Neural cell (in vitro differentiated cells): ENCODE results near the gene UBA6. TPM values are rescaled to one million over a fixed set of nuclear protein-coding genes. Genes with fewer than 3 reads are reported as not detected.

ENCODE experiments used
- H2AFZ ChIP-seq: fragments of 200-600, 300-800 bp; sonication (generic), shearing (Covaris generic); 2 replicates; pipeline ENCODE4 v1.6.0; 2014; ENCODE audit warnings: low read depth, mild to moderate bottlenecking, antibody characterized with exemption, low read length, moderate library complexity
- H3F3A ChIP-seq: fragments of 200-600 bp; shearing (Covaris generic); 2 replicates; pipeline ENCODE4 v1.6.1; 2016; ENCODE audit warnings: mild to moderate bottlenecking, moderate library complexity, mixed read lengths, antibody characterized with exemption, low read length; ENCODE audit not compliant: insufficient read depth, poor library complexity, severe bottlenecking
- H3K27ac ChIP-seq: fragments of 200-600, 300-800 bp; sonication (generic), shearing (Covaris generic); 2 replicates; pipeline ENCODE4 v1.5.1; 2014; ENCODE audit warnings: mild to moderate bottlenecking, low read length, moderate library complexity
- H3K27me3 ChIP-seq: fragments of 300-800, 200-600 bp; sonication (generic), shearing (Covaris generic); 2 replicates; pipeline ENCODE4 v1.6.0; 2014; ENCODE audit warnings: mild to moderate bottlenecking, low read depth, low read length, moderate library complexity; ENCODE audit not compliant: insufficient read depth
- H3K36me3 ChIP-seq: fragments of 300-800, 200-600 bp; sonication (generic), shearing (Covaris generic); 2 replicates; pipeline ENCODE4 v1.5.1; 2014; ENCODE audit warnings: mild to moderate bottlenecking, antibody characterized with exemption, low read length, moderate library complexity; ENCODE audit not compliant: insufficient read depth
- H3K4me2 ChIP-seq: fragments of 300-800, 200-600 bp; sonication (generic), shearing (Covaris generic); 2 replicates; pipeline ENCODE4 v1.6.0; 2014; ENCODE audit warnings: mild to moderate bottlenecking, low read length
- H3K4me3 ChIP-seq: fragments of 300-800, 200-600 bp; sonication (generic), shearing (Covaris generic); 2 replicates; pipeline ENCODE4 v1.5.1; 2014; ENCODE audit warnings: mild to moderate bottlenecking, low read length, moderate library complexity
- H3K79me2 ChIP-seq: fragments of 200-600 bp; shearing (Covaris generic); replicated peaks from 2 replicates; pipeline ENCODE4 v1.6.0; 2014; ENCODE audit warnings: mild to moderate bottlenecking, low read length, moderate library complexity; ENCODE audit not compliant: insufficient read depth
- H3K9ac ChIP-seq: fragments of 300-800, 200-600 bp; sonication (generic), shearing (Covaris generic); 2 replicates; pipeline ENCODE4 v1.6.1; 2016; ENCODE audit warnings: mild to moderate bottlenecking, low read length, mixed read lengths
- H3K9me2 ChIP-seq: fragments of 200-600 bp; shearing (Covaris generic); 2 replicates; pipeline ENCODE4 v1.6.1; 2016; ENCODE audit warnings: mild to moderate bottlenecking, low read length, mixed read lengths; ENCODE audit not compliant: insufficient read depth
- H3K9me3 ChIP-seq: fragments of 200-600, 300-800 bp; sonication (generic), shearing (Covaris generic); 2 replicates; pipeline ENCODE4 v1.6.1; 2016; ENCODE audit warnings: mild to moderate bottlenecking, mixed run types, low read length, moderate library complexity, mixed read lengths
- H4K20me1 ChIP-seq: fragments of 200-600 bp; shearing (Covaris generic); 2 replicates; pipeline ENCODE4 v1.6.1; 2016; ENCODE audit warnings: mild to moderate bottlenecking, mixed run types; ENCODE audit not compliant: insufficient read depth
- EP300 ChIP-seq: fragments of 450-650 bp; conservative IDR thresholded peaks from 2 replicates; pipeline ENCODE4 v1.6.1; 2014; ENCODE audit warnings: antibody characterized with exemption, mild to moderate bottlenecking, moderate library complexity; ENCODE audit not compliant: poor library complexity, severe bottlenecking
- EZH2 ChIP-seq: fragments of 200-600, 300-800 bp; shearing (Covaris generic), sonication (generic); IDR thresholded peaks from 2 replicates; pipeline ENCODE4 v1.6.1; 2014; ENCODE audit warnings: antibody characterized with exemption, low read length, borderline replicate concordance, mild to moderate bottlenecking; ENCODE audit not compliant: insufficient read depth, poor library complexity, severe bottlenecking
- MXI1 ChIP-seq: fragments of 450-650 bp; conservative IDR thresholded peaks from 2 replicates; pipeline ENCODE4 v1.6.1; 2014; ENCODE audit warnings: antibody characterized with exemption, mild to moderate bottlenecking; ENCODE audit not compliant: poor library complexity, severe bottlenecking
- POLR2AphosphoS5 ChIP-seq: IDR thresholded peaks from 2 replicates; pipeline ENCODE4 v1.6.1; 2012
- RAD21 ChIP-seq: fragments of 450-650 bp; conservative IDR thresholded peaks from 2 replicates; pipeline ENCODE4 v1.6.1; 2014; ENCODE audit warnings: antibody characterized with exemption, mild to moderate bottlenecking, moderate library complexity
- SMC3 ChIP-seq: fragments of 450-650 bp; conservative IDR thresholded peaks from 2 replicates; pipeline ENCODE4 v1.6.1; 2014; ENCODE audit warnings: antibody characterized with exemption, mild to moderate bottlenecking, moderate library complexity; ENCODE audit not compliant: poor library complexity
- TAF1 ChIP-seq: IDR thresholded peaks from 2 replicates; pipeline ENCODE4 v1.6.1; 2012; ENCODE audit warnings: low read depth
- polyA plus RNA-seq: library from polyadenylated mRNA; depleted of rRNA; stranded (reverse); fragments of >200 nt; gene quantifications from 2 replicates; pipeline ENCODE4 v1.2.3, GENCODE V29; 2014
- TF ChIP-seq, protein P1 (sequence below): IDR thresholded peaks from 2 replicates; pipeline ENCODE4 v1.6.1; 2012; ENCODE audit warnings: borderline replicate concordance
- TF ChIP-seq, protein P2 (sequence below): fragments of 450-650 bp; IDR thresholded peaks from 2 replicates; pipeline ENCODE4 v1.5.1; 2014; ENCODE audit warnings: antibody characterized with exemption, mild to moderate bottlenecking, moderate library complexity; ENCODE audit not compliant: poor library complexity, severe bottlenecking

The UBA6 gene
- polyA plus RNA-seq, 1 donor from 2014 or later, result 126 TPM

DNA sequence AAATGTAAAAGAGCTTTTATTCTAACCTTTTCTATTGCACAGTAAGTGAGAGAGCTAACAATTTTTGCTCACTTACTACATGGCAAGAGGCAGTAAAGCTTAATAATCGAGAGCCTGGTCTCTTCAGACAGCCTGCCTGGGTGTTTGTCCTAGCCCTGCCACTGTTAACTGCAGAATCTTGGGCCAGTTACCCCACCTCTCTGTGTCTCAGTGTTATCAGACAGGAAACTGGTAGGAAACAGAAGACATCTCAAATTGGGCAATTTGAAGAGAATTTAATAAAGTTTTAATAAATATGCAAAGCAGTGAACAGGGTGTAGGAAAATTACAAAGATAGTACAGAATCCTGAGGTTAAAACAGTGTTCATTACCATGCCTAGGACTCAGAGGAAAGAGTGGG is 129.0 kb downstream of the UBA6 start:
- Histone ChIP-seq H3K27ac (no peak overlapping the region), H3K27me3 (no peaks in the 10 kb centered on the region), H2AFZ (no peak overlapping the region), H3K4me3 (no peak overlapping the region), H3K4me2 (no peak overlapping the region), H3K9me2 (no peaks in the 10 kb centered on the region), H4K20me1 (no peaks in the 10 kb centered on the region), H3K79me2 (no peaks in the 10 kb centered on the region), H3F3A (no peaks in the 10 kb centered on the region), H3K9me3 (no peaks in the 10 kb centered on the region), H3K9ac (no peak overlapping the region), H3K36me3 (no peaks in the 10 kb centered on the region)
- TF ChIP-seq POLR2AphosphoS5 (no peak), SMC3 (no peak)

DNA sequence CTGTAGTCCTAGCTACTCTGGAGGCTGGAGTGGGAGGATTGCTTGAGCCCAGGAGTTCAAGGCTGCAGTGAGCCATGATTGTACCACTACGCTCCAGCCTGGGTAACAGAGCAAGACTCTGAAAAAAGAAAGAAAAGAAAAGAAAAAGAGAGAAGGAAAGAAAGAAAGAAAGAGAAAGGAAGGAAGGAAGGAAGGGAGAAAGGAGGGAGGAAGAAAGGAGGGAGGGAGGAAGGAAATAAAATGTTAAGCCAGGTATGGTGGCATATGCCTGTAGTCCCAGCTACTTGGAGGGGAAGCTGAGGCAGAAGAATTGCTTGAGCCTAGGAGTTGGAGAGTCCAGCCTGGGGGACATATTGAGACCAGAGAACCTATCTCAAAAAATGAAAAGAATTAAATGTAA is 130.4 kb downstream of the UBA6 start:
- Histone ChIP-seq H2AFZ (no peak overlapping the region), H3K36me3 (no peaks in the 10 kb centered on the region), H3K9me3 (no peaks in the 10 kb centered on the region), H3K79me2 (no peaks in the 10 kb centered on the region), H3K27ac (no peak overlapping the region), H4K20me1 (no peaks in the 10 kb centered on the region), H3F3A (no peaks in the 10 kb centered on the region), H3K9me2 (no peaks in the 10 kb centered on the region), H3K4me2 (no peak overlapping the region), H3K27me3 (no peaks in the 10 kb centered on the region), H3K4me3 (no peak overlapping the region), H3K9ac (no peak overlapping the region)
- TF ChIP-seq EP300 (no peak), RAD21 (no peak), EZH2 (no peak)
- TF ChIP-seq, protein P1, sequence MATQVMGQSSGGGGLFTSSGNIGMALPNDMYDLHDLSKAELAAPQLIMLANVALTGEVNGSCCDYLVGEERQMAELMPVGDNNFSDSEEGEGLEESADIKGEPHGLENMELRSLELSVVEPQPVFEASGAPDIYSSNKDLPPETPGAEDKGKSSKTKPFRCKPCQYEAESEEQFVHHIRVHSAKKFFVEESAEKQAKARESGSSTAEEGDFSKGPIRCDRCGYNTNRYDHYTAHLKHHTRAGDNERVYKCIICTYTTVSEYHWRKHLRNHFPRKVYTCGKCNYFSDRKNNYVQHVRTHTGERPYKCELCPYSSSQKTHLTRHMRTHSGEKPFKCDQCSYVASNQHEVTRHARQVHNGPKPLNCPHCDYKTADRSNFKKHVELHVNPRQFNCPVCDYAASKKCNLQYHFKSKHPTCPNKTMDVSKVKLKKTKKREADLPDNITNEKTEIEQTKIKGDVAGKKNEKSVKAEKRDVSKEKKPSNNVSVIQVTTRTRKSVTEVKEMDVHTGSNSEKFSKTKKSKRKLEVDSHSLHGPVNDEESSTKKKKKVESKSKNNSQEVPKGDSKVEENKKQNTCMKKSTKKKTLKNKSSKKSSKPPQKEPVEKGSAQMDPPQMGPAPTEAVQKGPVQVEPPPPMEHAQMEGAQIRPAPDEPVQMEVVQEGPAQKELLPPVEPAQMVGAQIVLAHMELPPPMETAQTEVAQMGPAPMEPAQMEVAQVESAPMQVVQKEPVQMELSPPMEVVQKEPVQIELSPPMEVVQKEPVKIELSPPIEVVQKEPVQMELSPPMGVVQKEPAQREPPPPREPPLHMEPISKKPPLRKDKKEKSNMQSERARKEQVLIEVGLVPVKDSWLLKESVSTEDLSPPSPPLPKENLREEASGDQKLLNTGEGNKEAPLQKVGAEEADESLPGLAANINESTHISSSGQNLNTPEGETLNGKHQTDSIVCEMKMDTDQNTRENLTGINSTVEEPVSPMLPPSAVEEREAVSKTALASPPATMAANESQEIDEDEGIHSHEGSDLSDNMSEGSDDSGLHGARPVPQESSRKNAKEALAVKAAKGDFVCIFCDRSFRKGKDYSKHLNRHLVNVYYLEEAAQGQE, result no peak
- TF ChIP-seq, protein P2, sequence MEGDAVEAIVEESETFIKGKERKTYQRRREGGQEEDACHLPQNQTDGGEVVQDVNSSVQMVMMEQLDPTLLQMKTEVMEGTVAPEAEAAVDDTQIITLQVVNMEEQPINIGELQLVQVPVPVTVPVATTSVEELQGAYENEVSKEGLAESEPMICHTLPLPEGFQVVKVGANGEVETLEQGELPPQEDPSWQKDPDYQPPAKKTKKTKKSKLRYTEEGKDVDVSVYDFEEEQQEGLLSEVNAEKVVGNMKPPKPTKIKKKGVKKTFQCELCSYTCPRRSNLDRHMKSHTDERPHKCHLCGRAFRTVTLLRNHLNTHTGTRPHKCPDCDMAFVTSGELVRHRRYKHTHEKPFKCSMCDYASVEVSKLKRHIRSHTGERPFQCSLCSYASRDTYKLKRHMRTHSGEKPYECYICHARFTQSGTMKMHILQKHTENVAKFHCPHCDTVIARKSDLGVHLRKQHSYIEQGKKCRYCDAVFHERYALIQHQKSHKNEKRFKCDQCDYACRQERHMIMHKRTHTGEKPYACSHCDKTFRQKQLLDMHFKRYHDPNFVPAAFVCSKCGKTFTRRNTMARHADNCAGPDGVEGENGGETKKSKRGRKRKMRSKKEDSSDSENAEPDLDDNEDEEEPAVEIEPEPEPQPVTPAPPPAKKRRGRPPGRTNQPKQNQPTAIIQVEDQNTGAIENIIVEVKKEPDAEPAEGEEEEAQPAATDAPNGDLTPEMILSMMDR, result no peak

DNA sequence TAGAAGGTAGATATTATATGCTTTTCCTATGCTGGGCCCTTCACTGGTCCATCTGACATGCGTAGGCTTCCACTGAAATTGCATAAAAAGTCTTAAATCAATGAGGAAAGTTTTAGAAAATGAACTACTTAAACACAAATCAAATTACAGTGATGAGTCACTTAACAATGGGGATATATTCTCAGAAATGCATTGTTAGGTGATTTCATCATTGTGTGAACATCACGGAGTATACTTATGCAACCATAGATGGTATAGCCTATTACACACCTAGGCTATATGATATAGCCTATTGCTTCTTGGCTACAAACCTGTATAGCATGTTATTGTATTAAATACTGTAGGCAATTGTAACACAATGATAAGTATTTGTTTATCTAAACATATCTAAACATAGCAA is 132.1 kb downstream of the UBA6 start:
- TF ChIP-seq MXI1 (no peak), POLR2AphosphoS5 (no peak), RAD21 (no peak), SMC3 (no peak), EP300 (no peak), TAF1 (no peak), EZH2 (no peak)
- TF ChIP-seq, protein P1, result no peak
- TF ChIP-seq, protein P2, result no peak
- no peaks in the 10 kb centered on the region for H3K9me2 ChIP-seq
- no peak overlapping the region for H3K9ac ChIP-seq
- no peak overlapping the region for H3K4me2 ChIP-seq
- H3K4me3 ChIP-seq, result no peak overlapping the region
- no peaks in the 10 kb centered on the region for H3K79me2 ChIP-seq
- H3K36me3 ChIP-seq, result no peaks in the 10 kb centered on the region
- no peaks in the 10 kb centered on the region for H3F3A ChIP-seq
- H3K9me3 ChIP-seq, result no peaks in the 10 kb centered on the region
- H2AFZ ChIP-seq, result no peak overlapping the region
- no peaks in the 10 kb centered on the region for H4K20me1 ChIP-seq
- H3K27me3 ChIP-seq, result no peaks in the 10 kb centered on the region
- H3K27ac ChIP-seq, result no peak overlapping the region
